OCI-LY7 (cell line): Measurements from ENCODE around the gene UBE2G2. TPM values are rescaled to one million over a fixed set of nuclear protein-coding genes. Genes with fewer than 3 reads are reported as not detected.

Experiments
- BruUV-seq: library from RNA; stranded (reverse); fragments of 400-500 nt; replicated peaks from 2 replicates; lab custom pipeline; 2021; lab: Mats Ljungman, UMichigan
- CTCF ChIA-PET: fragments of 300-600 bp; sonication (Branson Sonifier 250); formaldehyde crosslinking; loops from one replicate; lab custom pipeline; 2022; ENCODE audit warnings: antibody characterized with exemption; ENCODE audit not compliant: unreplicated experiment; lab: Charles Lee
- POLR2A ChIA-PET: fragments of 300-600 bp; sonication (Branson Sonifier 250); formaldehyde crosslinking; loops from one replicate; lab custom pipeline; 2022; ENCODE audit warnings: antibody characterized with exemption; lab: Charles Lee
- DNase-seq: peaks from one replicate; pipeline ENCODE4 v3.0.0-alpha.2; 2015; ENCODE audit warnings: low spot score
- H2AFZ ChIP-seq: fragments of 200-600 bp; sonication (generic), shearing (Covaris generic); 2 replicates; pipeline ENCODE4 v1.6.1; 2014; ENCODE audit warnings: mild to moderate bottlenecking, antibody characterized with exemption, low read length, moderate library complexity
- H3K27ac ChIP-seq: fragments of 200-600 bp; sonication (generic); 2 replicates; pipeline ENCODE4 v1.5.1; 2014; ENCODE audit warnings: mixed run types, low read depth, mild to moderate bottlenecking, moderate library complexity, low read length, inconsistent platforms; ENCODE audit not compliant: poor library complexity, severe bottlenecking
- H3K36me3 ChIP-seq: fragments of 200-600 bp; sonication (generic); 2 replicates; pipeline ENCODE4 v1.6.1; 2014; ENCODE audit warnings: mild to moderate bottlenecking, antibody characterized with exemption, low read length, moderate library complexity, mixed read lengths; ENCODE audit not compliant: insufficient read depth
- H3K4me1 ChIP-seq: fragments of 200-600 bp; sonication (generic); 2 replicates; pipeline ENCODE4 v1.5.1; 2014; ENCODE audit warnings: mild to moderate bottlenecking, low read length; ENCODE audit not compliant: insufficient read depth, poor library complexity, severe bottlenecking
- H3K4me2 ChIP-seq: fragments of 200-600 bp; sonication (generic); 2 replicates; pipeline ENCODE4 v1.6.1; 2014; ENCODE audit warnings: mild to moderate bottlenecking, low read length
- H3K4me3 ChIP-seq: fragments of 200-600 bp; sonication (generic); 2 replicates; pipeline ENCODE4 v1.5.1; 2014; ENCODE audit warnings: mild to moderate bottlenecking, low read depth, low read length; ENCODE audit not compliant: poor library complexity, severe bottlenecking
- H3K79me2 ChIP-seq: fragments of 200-600 bp; sonication (generic); 2 replicates; pipeline ENCODE4 v1.6.1; 2016; ENCODE audit warnings: low read depth, mild to moderate bottlenecking, low read length, moderate library complexity, mixed read lengths; ENCODE audit not compliant: insufficient read depth
- H3K9me2 ChIP-seq: fragments of 200-600 bp; sonication (generic); 2 replicates; pipeline ENCODE4 v1.6.1; 2016; ENCODE audit warnings: mild to moderate bottlenecking, low read length, mixed read lengths; ENCODE audit not compliant: insufficient read depth
- H3K9me3 ChIP-seq: fragments of 200-600 bp; sonication (generic); 2 replicates; pipeline ENCODE4 v1.6.1; 2014; ENCODE audit warnings: mild to moderate bottlenecking, mixed run types, low read length, mixed read lengths
- H4K20me1 ChIP-seq: fragments of 200-600 bp; sonication (generic); 2 replicates; pipeline ENCODE4 v1.6.1; 2014; ENCODE audit warnings: mild to moderate bottlenecking, antibody characterized with exemption, low read length, moderate library complexity, mixed read lengths; ENCODE audit not compliant: insufficient read depth
- CTCF ChIP-seq: fragments of 200-600 bp; sonication (generic); conservative IDR thresholded peaks from 2 replicates; pipeline ENCODE4 v1.5.1; 2014; ENCODE audit warnings: mild to moderate bottlenecking, antibody characterized with exemption, low read length, moderate library complexity, mixed read lengths
- EZH2phosphoT487 ChIP-seq: fragments of 200-600 bp; sonication (generic); IDR thresholded peaks from 2 replicates; pipeline ENCODE4 v1.6.1; 2018; ENCODE audit warnings: low read depth, borderline replicate concordance, mild to moderate bottlenecking, mixed run types, antibody characterized with exemption, low read length, moderate library complexity, mixed read lengths
- intact Hi-C: fragments of 100-400 bp; cut with micrococcal nuclease; formaldehyde crosslinking; loops from one replicate; pipeline ENCODE4 v1.10.0; 2022; ENCODE audit not compliant: unreplicated experiment
- total RNA-seq, 2 experiments: library from RNA; depleted of rRNA in 1 of 2; stranded (reverse); fragments of >200 nt in 1 of 2; shearing (Covaris generic) in 1 of 2; gene quantifications; 2 replicates each; pipeline ENCODE4 v1.2.3, GENCODE V29; 2014 to 2022

The UBE2G2 gene
- total RNA-seq, 2 experiments from 2014 or later, result 104 to 141 TPM

GRCh38 chr21:44836666-44837471 lies 35.2 kb upstream of the UBE2G2 start:
- Histone ChIP-seq H3K4me3 (no peak overlapping the region), H3K9me3 (no peaks in the 10 kb centered on the region), H3K27ac (no peak overlapping the region), H3K79me2 (no peaks in the 10 kb centered on the region), H3K36me3 (no peaks in the 10 kb centered on the region), H4K20me1 (no peaks in the 10 kb centered on the region), H3K9me2 (no peaks in the 10 kb centered on the region), H3K4me1 (peaks cover under 1% of the 10 kb centered on the region), H2AFZ (no peak overlapping the region), H3K4me2 (no peak overlapping the region)
- CTCF ChIA-PET, result no interaction called here
- BruUV-seq, result no TSS peak
- DNase-seq, result no peak
- TF ChIP-seq CTCF (no peak), EZH2phosphoT487 (no peak)
- intact Hi-C loops, result no loop called here
- POLR2A ChIA-PET, result interaction anchor here (0.6 kb wide), 1 partner anchor 90 kb away, joined by 3 read pairs; no protein-coding TSS in a partner anchor

- no peaks in the 10 kb centered on the region for H3K9me3 ChIP-seq
- no TSS peak for BruUV-seq
- CTCF ChIA-PET, result no interaction called here
- no peaks in the 10 kb centered on the region for H3K36me3 ChIP-seq
- H3K79me2 ChIP-seq, result no peaks in the 10 kb centered on the region
- no peak overlapping the region for H3K4me2 ChIP-seq
- no peak overlapping the region for H3K27ac ChIP-seq
- H3K4me3 ChIP-seq, result no peak overlapping the region
- no peaks in the 10 kb centered on the region for H4K20me1 ChIP-seq
- no peak for DNase-seq
- peaks cover 6% of the 10 kb centered on the region for H3K4me1 ChIP-seq
- TF ChIP-seq EZH2phosphoT487, result no peak
- no peak for TF ChIP-seq CTCF
- no peaks in the 10 kb centered on the region for H3K9me2 ChIP-seq
- POLR2A ChIA-PET, result no interaction called here
- intact Hi-C loops, result no loop called here
- H2AFZ ChIP-seq, result no peak overlapping the region
Observed at GRCh38 chr21:44836349-44836665, 34.7 kb upstream of the UBE2G2 start.

GRCh38 chr21:44835647-44835973 lies 34.0 kb upstream of the UBE2G2 start:
- H3K9me2 ChIP-seq, result no peaks in the 10 kb centered on the region
- no peaks in the 10 kb centered on the region for H3K36me3 ChIP-seq
- H2AFZ ChIP-seq, result no peak overlapping the region
- H3K4me1 ChIP-seq, result peaks cover 10% of the 10 kb centered on the region
- H3K4me2 ChIP-seq, result no peak overlapping the region
- ChIA-PET POLR2A (interaction anchor here (0.6 kb wide), 1 partner anchor 994 kb away, joined by 3 read pairs; no protein-coding TSS in a partner anchor), CTCF (no interaction called here)
- BruUV-seq, result no TSS peak
- no peaks in the 10 kb centered on the region for H4K20me1 ChIP-seq
- DNase-seq, result no peak
- H3K9me3 ChIP-seq, result no peaks in the 10 kb centered on the region
- H3K4me3 ChIP-seq, result no peak overlapping the region
- H3K27ac ChIP-seq, result no peak overlapping the region
- no peaks in the 10 kb centered on the region for H3K79me2 ChIP-seq
- intact Hi-C loops, result no loop called here
- TF ChIP-seq EZH2phosphoT487 (no peak), CTCF (no peak)
